GM23338 (cell line): ENCODE data around the gene COMMD7. TPM values are rescaled to one million over a fixed set of nuclear protein-coding genes. Genes with fewer than 3 reads are reported as not detected.

ENCODE experiments used
- EZH2 ChIP-seq: fragments of 200-600 bp; sonication (generic); IDR thresholded peaks from one replicate; pipeline ENCODE4 v1.8.0; 2017; ENCODE audit warnings: antibody characterized with exemption, mild to moderate bottlenecking, low read depth; ENCODE audit not compliant: unreplicated experiment
- EZH2phosphoT487 ChIP-seq: fragments of 200-600 bp; sonication (generic); IDR thresholded peaks from one replicate; pipeline ENCODE4 v1.8.1; 2018; ENCODE audit warnings: antibody characterized with exemption; ENCODE audit not compliant: unreplicated experiment
- JUNB ChIP-seq: IDR thresholded peaks from one replicate; pipeline ENCODE4 v1.6.1; 2016; ENCODE audit warnings: antibody characterized with exemption; ENCODE audit not compliant: unreplicated experiment
- NANOG ChIP-seq: IDR thresholded peaks from 2 replicates; pipeline ENCODE4 v1.6.1; 2016; ENCODE audit warnings: antibody characterized with exemption, borderline replicate concordance
- STAT1 ChIP-seq: IDR thresholded peaks from one replicate; pipeline ENCODE4 v1.6.1; 2016; ENCODE audit warnings: antibody characterized with exemption; ENCODE audit not compliant: unreplicated experiment
- ZNF114 ChIP-seq: fragments of 250-450 bp; sonication (Bioruptor Pico); IDR thresholded peaks from 2 replicates; pipeline ENCODE4 v1.5.0; 2020; ENCODE audit warnings: mild to moderate bottlenecking, moderate library complexity
- polyA plus RNA-seq: library from polyadenylated mRNA; unstranded; fragments of >200 nt; fragmentation: Nextera tagmentation; extraction: Ambion mirVana; gene quantifications from 2 replicates; pipeline ENCODE4 v1.2.1, GENCODE V29; 2016
- total RNA-seq: library from RNA; depleted of rRNA; stranded (reverse); fragments of >200 nt; shearing (Covaris generic); gene quantifications from 2 replicates; pipeline ENCODE4 v1.2.3, GENCODE V29; 2014
- TF ChIP-seq, protein P1 (sequence below): fragments of 250-450 bp; sonication (Bioruptor Pico); IDR thresholded peaks from 2 replicates; pipeline ENCODE4 v1.5.0; 2020; ENCODE audit warnings: mild to moderate bottlenecking, moderate library complexity
- TF ChIP-seq, protein P2 (sequence below): IDR thresholded peaks from 2 replicates; pipeline ENCODE4 v1.6.1; 2016; ENCODE audit warnings: antibody characterized with exemption
- TF ChIP-seq, protein P3 (sequence below), 2 experiments: fragments of 200-600 bp in 1 of 2; sonication (generic) in 1 of 2; conservative IDR thresholded peaks; 2 replicates each; pipeline versions ENCODE4 v1.5.1 to v1.6.1; 2016 to 2017; ENCODE audit warnings: antibody characterized with exemption in 2 of 2, low read depth in 2 of 2, mild to moderate bottlenecking in 2 of 2, moderate library complexity in 1 of 2

Gene COMMD7
- total and polyA plus RNA-seq, 2 experiments from 2014 or later, result 67.3 to 86.4 TPM

DNA sequence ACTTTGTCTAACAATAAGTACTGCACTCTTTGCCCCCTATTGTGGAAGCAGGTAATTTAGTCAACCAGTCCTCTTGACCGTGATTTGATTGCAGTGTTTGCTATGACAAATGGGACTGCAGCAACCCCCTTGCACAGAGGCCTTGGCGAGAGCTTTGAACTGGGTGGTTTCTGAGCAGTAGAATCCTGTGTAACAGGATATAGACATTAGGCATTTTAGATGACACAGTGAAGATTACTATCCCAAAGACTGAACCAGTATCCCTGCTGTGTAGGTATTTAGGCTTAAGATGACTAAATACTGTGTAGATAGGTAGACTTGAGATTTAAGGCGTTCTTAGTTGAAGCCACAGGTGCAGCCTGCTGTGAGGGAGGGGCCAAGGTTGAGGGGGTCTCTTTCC lies 28.8 kb upstream of the COMMD7 start (continued):
- TF ChIP-seq, protein P1, sequence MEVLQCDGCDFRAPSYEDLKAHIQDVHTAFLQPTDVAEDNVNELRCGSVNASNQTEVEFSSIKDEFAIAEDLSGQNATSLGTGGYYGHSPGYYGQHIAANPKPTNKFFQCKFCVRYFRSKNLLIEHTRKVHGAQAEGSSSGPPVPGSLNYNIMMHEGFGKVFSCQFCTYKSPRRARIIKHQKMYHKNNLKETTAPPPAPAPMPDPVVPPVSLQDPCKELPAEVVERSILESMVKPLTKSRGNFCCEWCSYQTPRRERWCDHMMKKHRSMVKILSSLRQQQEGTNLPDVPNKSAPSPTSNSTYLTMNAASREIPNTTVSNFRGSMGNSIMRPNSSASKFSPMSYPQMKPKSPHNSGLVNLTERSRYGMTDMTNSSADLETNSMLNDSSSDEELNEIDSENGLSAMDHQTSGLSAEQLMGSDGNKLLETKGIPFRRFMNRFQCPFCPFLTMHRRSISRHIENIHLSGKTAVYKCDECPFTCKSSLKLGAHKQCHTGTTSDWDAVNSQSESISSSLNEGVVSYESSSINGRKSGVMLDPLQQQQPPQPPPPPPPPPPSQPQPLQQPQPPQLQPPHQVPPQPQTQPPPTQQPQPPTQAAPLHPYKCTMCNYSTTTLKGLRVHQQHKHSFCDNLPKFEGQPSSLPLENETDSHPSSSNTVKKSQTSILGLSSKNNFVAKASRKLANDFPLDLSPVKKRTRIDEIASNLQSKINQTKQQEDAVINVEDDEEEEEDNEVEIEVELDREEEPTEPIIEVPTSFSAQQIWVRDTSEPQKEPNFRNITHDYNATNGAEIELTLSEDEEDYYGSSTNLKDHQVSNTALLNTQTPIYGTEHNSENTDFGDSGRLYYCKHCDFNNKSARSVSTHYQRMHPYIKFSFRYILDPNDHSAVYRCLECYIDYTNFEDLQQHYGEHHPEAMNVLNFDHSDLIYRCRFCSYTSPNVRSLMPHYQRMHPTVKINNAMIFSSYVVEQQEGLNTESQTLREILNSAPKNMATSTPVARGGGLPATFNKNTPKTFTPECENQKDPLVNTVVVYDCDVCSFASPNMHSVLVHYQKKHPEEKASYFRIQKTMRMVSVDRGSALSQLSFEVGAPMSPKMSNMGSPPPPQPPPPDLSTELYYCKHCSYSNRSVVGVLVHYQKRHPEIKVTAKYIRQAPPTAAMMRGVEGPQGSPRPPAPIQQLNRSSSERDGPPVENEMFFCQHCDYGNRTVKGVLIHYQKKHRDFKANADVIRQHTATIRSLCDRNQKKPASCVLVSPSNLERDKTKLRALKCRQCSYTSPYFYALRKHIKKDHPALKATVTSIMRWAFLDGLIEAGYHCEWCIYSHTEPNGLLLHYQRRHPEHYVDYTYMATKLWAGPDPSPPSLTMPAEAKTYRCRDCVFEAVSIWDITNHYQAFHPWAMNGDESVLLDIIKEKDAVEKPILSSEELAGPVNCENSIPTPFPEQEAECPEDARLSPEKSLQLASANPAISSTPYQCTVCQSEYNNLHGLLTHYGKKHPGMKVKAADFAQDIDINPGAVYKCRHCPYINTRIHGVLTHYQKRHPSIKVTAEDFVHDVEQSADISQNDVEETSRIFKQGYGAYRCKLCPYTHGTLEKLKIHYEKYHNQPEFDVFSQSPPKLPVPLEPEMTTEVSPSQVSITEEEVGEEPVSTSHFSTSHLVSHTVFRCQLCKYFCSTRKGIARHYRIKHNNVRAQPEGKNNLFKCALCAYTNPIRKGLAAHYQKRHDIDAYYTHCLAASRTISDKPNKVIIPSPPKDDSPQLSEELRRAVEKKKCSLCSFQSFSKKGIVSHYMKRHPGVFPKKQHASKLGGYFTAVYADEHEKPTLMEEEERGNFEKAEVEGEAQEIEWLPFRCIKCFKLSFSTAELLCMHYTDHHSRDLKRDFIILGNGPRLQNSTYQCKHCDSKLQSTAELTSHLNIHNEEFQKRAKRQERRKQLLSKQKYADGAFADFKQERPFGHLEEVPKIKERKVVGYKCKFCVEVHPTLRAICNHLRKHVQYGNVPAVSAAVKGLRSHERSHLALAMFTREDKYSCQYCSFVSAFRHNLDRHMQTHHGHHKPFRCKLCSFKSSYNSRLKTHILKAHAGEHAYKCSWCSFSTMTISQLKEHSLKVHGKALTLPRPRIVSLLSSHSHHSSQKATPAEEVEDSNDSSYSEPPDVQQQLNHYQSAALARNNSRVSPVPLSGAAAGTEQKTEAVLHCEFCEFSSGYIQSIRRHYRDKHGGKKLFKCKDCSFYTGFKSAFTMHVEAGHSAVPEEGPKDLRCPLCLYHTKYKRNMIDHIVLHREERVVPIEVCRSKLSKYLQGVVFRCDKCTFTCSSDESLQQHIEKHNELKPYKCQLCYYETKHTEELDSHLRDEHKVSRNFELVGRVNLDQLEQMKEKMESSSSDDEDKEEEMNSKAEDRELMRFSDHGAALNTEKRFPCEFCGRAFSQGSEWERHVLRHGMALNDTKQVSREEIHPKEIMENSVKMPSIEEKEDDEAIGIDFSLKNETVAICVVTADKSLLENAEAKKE (CRISPR knock-in tag), result no peak
- TF ChIP-seq EZH2 (no peak), JUNB (no peak), NANOG (no peak), ZNF114 (no peak), EZH2phosphoT487 (no peak), STAT1 (no peak)
- TF ChIP-seq, protein P2, sequence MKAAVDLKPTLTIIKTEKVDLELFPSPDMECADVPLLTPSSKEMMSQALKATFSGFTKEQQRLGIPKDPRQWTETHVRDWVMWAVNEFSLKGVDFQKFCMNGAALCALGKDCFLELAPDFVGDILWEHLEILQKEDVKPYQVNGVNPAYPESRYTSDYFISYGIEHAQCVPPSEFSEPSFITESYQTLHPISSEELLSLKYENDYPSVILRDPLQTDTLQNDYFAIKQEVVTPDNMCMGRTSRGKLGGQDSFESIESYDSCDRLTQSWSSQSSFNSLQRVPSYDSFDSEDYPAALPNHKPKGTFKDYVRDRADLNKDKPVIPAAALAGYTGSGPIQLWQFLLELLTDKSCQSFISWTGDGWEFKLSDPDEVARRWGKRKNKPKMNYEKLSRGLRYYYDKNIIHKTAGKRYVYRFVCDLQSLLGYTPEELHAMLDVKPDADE, result no peak
- TF ChIP-seq, protein P3, sequence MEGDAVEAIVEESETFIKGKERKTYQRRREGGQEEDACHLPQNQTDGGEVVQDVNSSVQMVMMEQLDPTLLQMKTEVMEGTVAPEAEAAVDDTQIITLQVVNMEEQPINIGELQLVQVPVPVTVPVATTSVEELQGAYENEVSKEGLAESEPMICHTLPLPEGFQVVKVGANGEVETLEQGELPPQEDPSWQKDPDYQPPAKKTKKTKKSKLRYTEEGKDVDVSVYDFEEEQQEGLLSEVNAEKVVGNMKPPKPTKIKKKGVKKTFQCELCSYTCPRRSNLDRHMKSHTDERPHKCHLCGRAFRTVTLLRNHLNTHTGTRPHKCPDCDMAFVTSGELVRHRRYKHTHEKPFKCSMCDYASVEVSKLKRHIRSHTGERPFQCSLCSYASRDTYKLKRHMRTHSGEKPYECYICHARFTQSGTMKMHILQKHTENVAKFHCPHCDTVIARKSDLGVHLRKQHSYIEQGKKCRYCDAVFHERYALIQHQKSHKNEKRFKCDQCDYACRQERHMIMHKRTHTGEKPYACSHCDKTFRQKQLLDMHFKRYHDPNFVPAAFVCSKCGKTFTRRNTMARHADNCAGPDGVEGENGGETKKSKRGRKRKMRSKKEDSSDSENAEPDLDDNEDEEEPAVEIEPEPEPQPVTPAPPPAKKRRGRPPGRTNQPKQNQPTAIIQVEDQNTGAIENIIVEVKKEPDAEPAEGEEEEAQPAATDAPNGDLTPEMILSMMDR (conservative IDR thresholded peaks at IDR 0.05; ENCODE audit: low read depth in 2 of 2), result no peak
